Suppressor macrophage (primary cell): Measurements from ENCODE around the gene TUBGCP2.
A peak's percentile ranks its signal among the peaks of the same experiment; 100 is the strongest.
"Not testable (repeated sequence)": the region's sequence is repeated elsewhere in the genome, so short reads cannot be mapped to it uniquely, and the experiment has no call there.

Source experiments
- DNase-seq, 4 experiments: peaks; one replicate each; pipeline ENCODE4 v3.0.0-alpha.2; 2020 to 2022

Gene TUBGCP2

DNA sequence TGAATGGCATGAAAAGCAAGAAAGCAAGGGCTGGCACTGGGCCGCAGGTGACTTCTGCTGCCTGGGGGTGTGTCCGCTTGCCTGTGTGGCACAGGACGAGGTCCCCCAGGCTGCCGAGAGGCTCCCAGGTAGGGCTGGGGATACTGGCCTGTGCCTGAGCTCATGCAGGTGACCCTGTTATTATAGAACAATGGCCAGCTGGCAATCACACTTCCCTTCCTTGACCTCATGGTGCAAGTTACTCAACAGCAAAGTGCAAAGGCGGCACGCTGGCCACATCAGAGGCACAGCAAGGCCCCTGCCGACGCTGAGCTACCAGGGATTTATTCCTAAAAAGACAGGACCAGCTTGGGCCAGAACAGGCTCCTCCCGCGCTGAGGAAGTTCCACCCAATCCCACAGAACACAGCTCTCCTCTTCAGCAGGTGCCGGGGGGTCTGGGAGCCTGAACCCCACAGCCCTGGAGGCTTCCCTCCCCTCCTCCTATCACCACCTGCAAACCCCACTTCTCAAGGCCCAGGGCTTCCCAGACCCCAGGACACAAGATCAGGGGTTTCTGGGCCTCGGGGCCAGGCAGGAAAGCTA is 30.6 kb downstream of the TUBGCP2 start:
- peak; percentile 71 to 85 (median 76) for DNase-seq

DNA sequence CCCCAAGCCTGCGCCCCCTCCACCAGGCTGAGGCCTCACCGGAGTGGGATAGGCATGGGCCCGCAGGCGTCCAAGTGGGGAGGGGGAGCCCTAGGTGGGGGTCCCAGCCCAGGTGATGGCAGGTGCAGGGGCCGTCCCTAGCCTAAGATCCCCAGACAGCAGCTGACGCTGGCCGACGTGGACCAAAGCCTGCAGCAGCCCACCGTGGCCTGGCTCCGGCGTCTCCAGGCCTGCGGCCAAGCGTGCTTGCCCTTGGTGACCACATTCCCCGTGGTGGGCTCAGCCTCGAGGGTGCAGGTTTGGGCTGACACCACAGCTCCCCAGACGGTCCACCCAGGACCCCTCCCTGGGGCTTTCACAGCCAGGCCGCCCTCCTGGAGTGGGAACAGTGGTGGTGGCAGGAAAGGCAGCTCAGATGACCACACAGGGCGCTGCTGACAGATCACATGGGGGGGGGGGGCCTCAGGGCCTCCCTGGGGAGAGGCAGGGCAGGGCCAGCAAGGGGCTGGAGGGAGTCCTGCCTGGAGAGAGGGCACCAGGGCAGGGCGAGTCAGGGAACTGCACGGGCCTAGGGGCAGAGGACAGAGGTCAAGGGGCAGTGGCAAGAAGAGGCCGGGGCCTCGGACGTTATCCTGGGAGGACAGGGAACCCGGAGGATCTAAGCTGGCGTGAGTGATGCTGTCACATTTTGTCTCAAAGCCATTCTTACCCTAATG is 31.2 kb downstream of the TUBGCP2 start:
- DNase-seq: no peak

DNA sequence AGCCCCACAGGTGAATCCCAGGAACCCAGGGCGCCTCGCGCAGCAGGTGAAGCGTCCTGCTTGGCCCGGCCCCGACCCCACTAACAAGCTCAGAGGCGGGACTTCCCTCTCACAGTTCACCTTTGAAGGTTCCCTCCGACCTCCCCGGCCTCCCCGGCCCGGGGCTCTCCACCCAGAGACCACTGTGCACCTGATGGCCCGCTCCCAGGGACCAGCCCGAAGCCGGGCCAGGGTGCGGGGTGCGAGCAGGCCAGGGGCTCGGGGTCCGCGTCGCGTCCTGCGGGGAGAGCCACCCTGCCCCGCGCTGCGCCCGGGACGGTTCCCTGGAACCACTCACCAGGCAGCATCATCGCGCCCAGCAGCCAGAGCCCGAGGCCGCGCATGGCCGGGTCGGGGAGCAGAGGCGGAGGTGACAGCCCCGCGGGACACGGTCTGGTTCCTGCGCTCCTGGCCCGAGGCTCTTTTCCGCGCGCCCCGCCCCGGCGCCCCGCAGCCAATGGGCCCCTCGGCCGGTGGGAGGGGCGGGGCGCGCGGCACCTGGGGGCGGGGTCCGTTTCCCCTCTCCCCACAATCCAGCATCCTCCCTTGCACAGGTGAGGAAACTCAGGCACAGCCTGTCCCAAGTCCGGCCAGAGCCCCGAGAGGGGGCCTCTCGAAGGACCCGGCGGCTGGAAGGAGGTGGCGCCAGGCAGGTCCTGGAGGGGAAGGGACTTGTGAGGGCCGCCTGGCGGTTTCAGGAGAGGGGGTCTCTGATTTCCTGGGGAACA is 32.1 kb downstream of the TUBGCP2 start, which contains the start of gene ADAM8:
TSS of gene ADAM8 (minus strand) at position 434 of the 767 bp plus-strand sequence. CDS start at position 383, 51 bp downstream.
- DNase-seq: peak; percentile 50 to 81 (median 55)

DNA sequence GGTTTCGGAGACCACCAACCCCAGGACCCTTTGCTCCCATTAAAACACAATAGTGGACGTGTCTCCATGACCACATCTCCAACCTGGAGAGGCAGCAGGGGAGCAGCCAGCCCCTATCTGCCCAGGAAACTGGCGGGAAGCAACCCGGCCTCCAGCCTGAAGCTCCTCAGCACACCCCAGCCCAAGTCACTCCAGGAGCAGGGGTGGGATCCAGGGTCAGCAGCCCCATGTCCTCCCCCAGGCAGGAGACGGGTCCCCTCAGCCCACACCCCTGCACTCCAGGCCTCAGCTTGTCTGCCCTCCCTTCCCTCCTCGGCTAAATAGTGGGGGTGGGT is 32.6 kb downstream of the TUBGCP2 start:
- DNase-seq: no peak

DNA sequence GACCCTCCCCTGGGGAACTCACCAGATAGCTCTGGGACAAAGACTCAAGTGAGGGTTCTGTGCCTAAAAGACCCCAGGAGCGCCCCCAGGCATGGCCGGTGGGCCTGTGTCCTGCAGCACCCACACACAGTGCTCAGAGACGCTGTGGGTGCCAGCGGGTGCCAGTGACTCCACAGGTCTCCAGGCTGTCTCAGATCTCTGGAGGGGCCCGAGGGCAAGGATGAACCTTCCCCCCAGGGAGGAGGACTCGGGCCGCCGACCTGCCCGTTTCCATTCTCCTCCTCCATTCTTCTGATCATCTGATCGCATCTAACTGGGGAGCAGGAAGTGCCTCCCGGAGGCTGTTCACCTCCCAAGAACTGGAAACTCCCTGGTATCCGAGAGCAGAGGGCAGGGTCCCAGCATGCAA is 33.0 kb downstream of the TUBGCP2 start:
- DNase-seq: peak; percentile 37 to 70 (median 58)

DNA sequence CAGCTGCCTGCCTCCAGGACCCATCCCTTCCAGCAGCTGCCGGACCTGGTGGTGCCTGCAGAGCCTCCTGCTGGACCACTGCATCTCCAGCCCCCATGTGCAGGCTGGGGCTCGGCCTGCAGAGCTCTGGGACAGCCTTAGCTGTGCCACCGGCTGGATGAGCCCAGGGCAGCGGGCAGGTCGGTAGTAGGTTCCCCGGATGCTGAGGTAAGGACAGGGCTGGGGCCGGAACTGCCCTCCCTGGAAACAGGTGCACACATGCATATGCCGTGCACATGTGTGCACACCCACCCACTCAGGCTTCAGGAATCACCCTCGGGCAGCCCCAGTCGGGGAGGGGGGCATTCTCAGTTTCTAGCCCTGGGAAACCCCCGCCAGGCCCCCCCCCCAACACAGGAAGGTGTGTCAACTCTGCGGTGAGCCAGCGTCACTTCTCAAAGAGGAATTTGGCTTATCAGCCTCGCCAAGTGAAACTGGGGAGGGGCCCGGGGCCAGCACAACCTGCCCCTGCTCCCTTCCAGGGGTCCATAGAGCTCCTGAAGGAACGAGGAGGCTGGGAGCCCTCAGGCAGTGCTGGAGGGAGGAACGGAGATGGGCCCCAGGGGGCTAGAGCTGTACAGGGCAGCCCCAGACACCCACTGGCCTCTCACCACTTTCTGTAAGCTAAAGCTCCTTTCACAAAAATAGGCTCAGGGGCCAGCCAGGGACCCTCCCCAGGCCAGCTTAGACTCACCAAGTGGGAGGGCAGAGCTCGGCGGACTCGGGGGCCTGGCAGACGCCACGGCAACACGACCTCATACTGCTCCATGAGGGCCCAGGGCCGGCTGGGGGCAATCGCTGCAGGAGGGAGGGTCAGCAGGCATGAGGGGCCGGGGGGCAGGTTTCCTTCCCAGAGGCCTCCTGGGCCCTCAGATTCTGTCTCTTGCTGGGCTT is 33.7 kb downstream of the TUBGCP2 start:
- peak; percentile 28 to 49 (median 40) for DNase-seq

DNA sequence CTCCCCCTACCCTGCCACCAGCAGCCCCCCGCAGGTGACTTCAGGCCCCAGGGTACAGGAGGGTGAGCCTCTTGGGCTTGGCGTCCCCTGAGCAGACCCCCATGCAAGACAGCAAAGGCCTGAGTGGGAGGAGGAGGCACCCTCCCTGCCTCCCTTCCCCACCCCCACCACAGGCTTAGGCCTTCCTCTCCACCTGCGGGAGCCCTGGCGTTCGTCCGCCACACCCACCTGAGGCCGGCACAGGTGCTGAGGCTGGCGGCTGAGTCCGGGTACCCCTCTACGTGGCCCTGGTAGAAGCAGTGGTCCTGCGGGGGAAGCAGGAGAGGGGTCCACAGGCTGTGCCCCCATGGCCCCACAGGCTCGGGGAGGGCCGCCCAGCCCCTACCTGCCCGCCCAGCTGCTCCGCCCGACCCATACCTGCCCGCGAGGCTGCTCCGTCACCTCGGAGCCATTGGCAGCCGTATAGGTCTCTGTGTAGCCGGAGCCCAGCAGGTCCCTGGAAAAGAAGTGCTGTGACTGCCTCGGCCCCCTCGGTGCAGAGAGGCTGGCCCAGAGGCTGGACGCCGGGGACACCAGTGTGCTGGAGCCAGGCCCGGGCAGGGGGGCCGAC is 35.0 kb downstream of the TUBGCP2 start:
- DNase-seq: no peak

DNA sequence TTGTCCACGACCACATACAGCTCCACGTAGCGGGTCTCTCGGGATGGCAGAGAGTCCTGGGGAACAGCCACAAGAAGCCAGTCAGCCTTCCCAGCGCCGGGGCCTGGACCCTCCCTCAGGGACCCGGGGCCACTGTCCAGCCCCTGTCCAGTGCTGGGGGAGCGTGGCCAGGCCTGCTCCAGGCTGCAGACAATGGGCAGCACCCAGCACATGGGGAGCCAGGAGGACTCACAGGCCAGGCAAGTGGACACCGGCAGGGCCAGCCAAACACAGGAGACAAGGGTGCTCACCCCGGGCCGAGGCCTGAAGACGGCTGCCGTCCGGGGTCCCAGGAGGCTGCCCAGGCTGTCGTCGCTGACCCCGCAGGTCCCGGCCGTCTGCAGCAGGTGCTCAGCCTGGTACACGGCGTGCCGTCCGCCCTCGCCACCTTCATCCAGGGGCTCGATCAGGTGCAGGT is 35.7 kb downstream of the TUBGCP2 start:
- no peak for DNase-seq

DNA sequence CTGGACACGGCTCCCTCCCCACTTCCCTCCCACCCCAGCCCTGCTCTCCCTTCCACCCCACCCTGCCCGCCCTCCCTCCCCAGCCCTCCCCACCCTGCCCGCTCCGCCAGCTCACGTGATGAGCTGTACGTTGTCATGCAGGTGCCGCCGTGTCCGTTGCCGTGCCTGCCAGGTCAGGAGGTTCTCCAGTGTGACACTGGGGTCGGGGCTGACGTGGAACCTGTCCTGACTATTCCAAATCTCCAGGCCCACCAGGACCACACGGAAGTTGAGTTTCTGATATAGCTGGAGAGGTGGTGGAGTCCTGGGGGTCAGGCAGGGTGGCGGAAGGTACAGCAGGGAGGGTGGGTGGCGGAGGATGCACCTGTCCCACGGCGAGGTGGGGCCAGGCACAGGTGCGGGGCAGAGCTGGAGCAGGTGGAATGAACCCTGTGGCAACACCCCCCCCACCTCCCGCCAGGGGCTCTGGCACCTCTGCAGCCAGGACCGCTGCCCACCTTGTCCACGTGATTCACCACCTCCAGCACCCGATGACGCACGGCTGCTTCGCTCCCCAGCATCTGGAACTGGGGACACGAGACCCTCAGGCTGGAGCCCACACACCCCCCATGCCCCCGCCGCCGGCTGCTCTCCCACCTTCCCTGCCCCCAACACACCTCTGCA is 36.2 kb downstream of the TUBGCP2 start:
- DNase-seq: no peak

DNA sequence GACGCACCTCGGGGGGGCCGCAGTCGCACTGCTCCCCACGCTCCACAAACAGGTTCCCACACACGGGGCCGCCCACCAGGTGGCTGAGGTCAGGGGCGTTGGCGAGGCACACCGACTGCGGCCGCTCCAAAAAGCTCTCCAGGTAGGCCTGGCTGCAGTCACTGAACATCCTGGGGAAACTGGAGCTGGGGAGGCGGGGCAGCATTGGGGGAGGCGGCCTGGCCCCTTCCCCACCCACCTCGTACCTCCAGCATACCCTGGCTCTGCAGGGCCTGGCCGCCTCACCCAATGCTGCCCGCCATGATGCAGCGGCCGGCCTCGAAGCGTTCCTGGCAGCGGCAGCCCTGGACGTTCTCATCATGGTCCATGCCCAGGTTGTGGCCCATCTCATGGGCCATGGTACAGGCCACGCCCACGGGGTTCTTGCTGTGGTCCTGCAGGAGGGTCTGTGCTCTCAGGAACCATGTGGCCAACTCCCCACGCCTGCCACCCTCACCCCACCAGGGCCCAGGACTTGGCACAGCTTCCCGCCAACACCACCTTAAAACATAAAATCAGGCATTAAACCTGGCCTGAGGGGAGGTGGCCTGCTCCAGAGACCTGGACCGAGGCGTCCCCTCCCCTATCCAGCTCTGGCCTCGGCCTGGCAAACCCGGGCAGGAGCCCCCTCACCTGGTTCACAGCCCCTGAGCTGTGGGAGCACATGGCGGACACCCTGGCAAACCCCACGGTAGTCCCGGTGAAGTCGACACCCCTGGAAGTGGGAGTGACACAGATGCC is 37.0 kb downstream of the TUBGCP2 start:
- no peak for DNase-seq

DNA sequence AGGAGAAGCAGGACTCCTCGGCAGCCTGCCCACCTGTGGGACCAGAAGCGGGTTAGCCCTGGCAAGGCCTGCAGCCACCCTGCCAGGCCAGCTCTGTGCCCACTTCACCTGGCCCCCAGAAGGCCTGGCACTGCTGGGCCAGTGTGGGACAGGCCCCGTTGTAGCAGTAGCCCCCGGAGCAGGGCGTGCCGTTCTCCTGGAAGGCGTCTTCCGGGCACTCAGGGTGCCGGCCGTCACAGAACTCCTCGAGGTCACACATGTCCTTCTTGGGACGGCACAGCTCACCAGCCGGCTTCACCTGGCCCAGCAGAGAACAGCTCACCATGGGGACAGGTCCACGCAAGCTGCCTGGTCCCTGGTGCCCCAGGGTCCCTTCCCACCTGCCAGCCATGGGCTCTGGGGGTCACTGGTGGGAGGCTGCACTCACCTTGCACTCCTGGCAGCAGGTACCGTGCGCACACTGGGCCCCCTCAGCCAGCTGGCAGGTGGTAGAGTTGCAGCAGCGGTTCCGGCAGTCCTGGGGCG is 37.8 kb downstream of the TUBGCP2 start:
- no peak for DNase-seq

DNA sequence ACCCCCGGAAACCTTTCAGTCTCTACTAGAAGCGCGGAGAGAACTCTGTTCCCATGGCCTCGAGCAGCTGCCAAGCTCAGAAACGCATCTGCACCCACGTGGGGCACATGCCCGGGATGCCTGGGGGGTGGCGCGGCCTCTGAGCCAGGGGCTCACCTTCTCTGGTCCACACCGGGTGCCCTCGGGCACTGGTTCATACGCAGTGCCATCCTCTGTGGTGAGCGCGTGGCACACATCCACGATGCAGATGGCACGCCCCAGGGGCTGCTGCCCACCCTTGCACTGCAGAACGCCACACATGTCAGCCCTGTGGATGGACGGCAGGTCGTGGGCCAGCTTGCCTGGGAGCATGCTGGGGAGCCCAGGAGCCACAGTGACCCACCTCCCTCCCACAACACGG is 38.5 kb downstream of the TUBGCP2 start:
- no peak for DNase-seq

DNA sequence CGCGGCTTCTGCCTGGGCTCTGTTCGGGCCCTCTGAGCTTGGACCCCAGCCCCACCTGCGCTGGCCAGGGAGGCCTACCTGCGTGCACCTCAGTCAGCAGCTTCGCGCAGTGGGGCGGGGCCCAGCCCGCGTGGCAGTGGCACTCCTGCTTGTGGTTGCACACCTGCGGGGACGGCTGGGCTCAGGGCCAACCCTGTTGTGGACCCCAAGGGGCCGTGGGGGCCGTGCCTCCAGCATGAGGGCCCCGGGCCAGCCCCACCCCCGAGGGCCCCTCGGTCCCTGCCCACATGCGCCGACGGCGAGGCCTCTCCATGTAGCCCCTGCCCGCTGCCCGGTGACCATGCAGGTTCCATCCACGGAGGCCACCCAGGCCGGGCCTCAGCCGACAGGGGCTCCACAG is 39.3 kb downstream of the TUBGCP2 start:
- DNase-seq: no peak

DNA sequence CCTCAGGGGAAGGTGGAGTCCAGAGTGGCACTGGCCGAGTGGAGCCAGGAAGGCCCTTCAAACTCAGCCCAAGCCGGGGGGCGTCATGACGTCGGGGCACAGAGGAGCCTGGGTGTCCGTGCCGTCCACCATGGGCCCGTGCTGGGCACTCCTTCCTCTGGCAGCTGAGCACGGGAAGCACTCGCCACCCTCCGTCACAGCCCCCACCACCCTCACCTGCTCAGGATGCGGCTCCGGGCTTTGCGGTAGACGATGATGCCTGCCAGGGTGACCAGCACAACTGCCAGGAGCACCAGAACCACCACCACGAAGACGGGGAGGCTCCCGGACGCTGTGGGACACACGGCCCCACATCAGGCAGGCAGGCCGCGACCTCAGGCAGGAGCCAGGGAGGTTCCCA is 40.1 kb downstream of the TUBGCP2 start:
- DNase-seq: no peak

DNA sequence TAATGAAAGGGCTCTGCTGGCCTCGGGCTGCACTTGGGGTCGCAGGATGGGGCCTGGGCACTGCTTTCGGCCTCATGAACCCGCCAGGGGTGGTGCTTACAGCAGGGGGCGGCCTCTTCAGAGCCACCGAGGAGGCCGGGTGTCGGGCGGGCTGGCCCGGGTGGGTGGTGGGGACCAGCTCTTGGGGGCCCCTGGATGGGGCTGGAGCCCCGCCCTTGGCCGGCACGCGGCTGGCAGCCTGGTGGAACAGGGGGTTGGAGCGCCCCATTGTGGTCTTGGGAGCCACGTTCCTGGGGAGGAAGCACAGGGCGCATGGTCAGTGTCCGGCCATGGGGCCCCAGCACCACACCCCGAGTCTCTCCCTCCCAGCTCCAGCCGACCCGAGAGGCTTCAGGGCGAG is 40.8 kb downstream of the TUBGCP2 start:
- no peak for DNase-seq

DNA sequence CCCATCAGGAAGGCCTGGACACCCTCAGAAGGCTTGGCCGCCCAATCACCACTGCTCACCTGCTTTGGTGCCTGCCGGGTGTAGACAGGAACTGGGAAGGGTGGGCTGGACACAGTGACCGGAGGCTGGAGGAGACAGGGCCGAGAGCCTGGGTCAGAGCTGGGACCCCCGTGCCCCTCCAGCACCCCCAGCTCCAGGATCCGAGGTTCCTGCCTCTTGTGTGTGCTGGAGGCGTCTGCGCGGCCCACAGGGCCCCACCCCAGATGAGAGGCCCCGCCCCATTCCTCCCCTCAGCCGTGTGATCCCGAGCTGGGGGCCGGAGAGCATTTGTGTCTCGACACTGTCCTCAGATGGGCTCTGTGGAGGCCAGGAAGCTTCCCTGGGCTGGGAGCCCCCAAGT is 41.4 kb downstream of the TUBGCP2 start:
- no peak for DNase-seq

DNA sequence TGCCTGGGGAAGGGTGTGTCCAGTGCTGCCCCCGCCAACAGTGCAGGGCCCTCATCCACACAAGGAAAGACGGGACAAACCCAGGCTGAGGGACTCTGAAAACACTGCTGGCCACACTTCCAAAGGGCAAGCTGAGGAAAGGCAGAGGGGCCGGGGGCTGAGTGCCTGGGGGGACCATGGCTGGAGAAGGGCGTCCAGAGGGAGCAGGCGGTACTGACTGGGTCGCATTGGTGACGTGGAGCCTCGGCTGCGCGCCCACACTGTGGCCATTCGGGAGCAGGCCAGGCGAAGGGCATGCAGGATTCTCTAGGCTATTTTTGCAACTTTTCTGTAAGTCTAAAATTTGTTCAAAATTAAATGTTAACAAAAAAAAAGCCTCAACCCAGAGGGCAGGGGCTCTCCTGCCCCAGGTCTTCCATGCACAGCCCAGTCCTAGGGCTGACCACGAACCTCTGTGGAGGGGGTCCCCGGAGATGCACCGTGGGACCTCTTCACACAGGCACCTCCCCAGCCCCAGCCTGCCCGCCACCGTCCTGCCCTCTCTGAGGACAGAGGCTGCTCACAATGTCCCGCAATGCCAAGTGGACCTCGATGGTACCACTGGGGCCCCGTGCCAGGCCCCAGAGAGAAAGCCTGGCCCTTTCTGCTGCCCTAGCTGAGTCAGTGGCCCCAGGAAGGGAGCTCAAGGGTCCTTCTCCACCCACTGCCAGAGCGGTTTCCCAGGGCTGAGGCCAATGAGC is 42.4 kb downstream of the TUBGCP2 start:
- DNase-seq: no peak

DNA sequence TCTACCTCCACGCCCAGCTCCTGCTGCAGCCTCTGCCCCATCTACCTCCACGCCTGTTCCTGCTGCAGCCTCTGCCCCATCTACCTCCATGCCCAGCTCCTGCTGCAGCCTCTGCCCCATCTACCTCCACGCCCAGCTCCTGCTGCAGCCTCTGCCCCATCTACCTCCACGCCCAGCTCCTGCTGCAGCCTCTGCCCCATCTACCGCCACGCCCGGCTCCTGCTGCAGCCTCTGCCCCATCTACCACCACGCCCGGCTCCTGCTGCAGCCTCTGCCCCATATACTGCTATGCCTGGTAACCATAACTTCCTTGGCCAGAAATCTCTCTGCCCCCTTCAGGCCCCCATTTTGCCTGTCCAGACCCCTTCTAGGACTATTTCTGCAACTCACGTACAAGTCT is 43.6 kb downstream of the TUBGCP2 start:
- DNase-seq: not testable (repeated sequence)

DNA sequence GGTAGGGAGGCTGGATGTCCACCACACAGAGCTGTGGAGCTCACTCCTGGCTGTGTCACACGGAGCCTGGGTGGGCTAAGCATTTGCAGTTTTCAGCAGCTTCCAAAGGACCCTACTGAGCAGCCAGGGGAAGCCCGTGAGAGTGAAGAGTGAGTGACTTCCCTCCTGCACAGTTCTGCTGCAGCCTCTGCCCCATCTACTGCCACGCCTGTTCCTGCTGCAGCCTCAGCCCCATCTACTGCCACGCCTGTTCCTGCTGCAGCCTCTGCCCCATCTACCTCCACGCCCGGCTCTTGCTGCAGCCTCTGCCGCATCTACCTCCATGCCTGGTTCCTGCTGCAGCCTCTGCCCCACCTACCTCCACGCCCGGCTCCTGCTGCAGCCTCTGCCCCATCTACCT is 44.2 kb downstream of the TUBGCP2 start:
- DNase-seq: peak; percentile 53 to 77 (median 71)

DNA sequence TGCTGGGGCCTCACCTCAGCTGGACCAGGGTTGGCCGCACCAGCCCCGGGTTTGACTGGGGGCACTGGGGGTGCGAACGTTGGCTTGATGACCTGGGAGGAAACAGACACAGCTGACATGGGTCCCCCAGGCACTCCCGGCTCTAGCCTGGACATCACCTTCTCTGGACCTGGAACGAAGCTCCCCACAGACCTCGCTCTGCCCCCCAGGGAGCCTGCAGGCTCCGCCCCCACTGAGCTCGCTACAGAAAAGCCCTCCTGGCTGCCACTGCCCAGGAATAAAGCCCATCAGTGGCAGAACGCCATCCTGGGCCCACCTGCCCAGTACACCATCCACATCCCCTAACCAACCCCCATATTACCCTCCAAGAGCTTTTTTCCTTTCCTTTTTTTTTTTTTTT is 45.0 kb downstream of the TUBGCP2 start:
- DNase-seq: no peak
